Astrocyte (in vitro differentiated cells and primary cell): Measurements from ENCODE around the gene FYCO1. TPM values are rescaled to one million over a fixed set of nuclear protein-coding genes. Genes with fewer than 3 reads are reported as not detected.

Experiments used
- DNase-seq: peaks from one replicate; pipeline ENCODE4 v3.0.0-alpha.2; 2010; ENCODE audit warnings: low read depth
- FAIRE-seq: peaks from 2 replicates; lab custom pipeline; 2011; peaks lifted over from hg19 to GRCh38; lab: Jason Lieb, UNC
- H2AFZ ChIP-seq: 2 replicates; pipeline ENCODE4 v1.6.0; 2012; ENCODE audit warnings: low read depth, low read length, inconsistent platforms
- H3K27ac ChIP-seq: 2 replicates; pipeline ENCODE4 v1.5.1; 2011; ENCODE audit warnings: low read depth, low read length, inconsistent platforms
- H3K27me3 ChIP-seq: 2 replicates; pipeline ENCODE4 v1.6.0; 2011; ENCODE audit warnings: low read length, inconsistent platforms; ENCODE audit not compliant: insufficient read depth
- H3K36me3 ChIP-seq: 2 replicates; pipeline ENCODE4 v1.5.1; 2011; ENCODE audit warnings: low read length, inconsistent platforms; ENCODE audit not compliant: insufficient read depth
- H3K4me1 ChIP-seq: 2 replicates; pipeline ENCODE4 v1.5.1; 2011; ENCODE audit warnings: low read length, inconsistent platforms; ENCODE audit not compliant: insufficient read depth
- H3K4me2 ChIP-seq: 2 replicates; pipeline ENCODE4 v1.6.0; 2012; ENCODE audit warnings: low read length, inconsistent platforms
- H3K4me3 ChIP-seq: 2 replicates; pipeline ENCODE4 v1.5.1; 2011; ENCODE audit warnings: low read depth, mild to moderate bottlenecking, low read length, inconsistent platforms; ENCODE audit not compliant: insufficient read depth
- H3K79me2 ChIP-seq: 2 replicates; pipeline ENCODE4 v1.6.0; 2012; ENCODE audit warnings: mild to moderate bottlenecking, low read length, inconsistent platforms; ENCODE audit not compliant: insufficient read depth
- H3K9ac ChIP-seq: 2 replicates; pipeline ENCODE4 v1.6.0; 2012; ENCODE audit warnings: mild to moderate bottlenecking, low read length, inconsistent platforms
- H3K9me3 ChIP-seq: 2 replicates; pipeline ENCODE4 v1.5.1; 2012; ENCODE audit warnings: low read depth, mild to moderate bottlenecking, low read length, inconsistent platforms; ENCODE audit not compliant: insufficient read depth
- H4K20me1 ChIP-seq: 2 replicates; pipeline ENCODE4 v1.6.0; 2012; ENCODE audit warnings: low read length, inconsistent platforms; ENCODE audit not compliant: insufficient read depth
- H3K27ac Mint-ChIP-seq: one replicate; pipeline ENCODE4 v1.8.0; 2021; ENCODE audit warnings: mild to moderate bottlenecking, mixed read lengths; ENCODE audit not compliant: unreplicated experiment
- H3K27me3 Mint-ChIP-seq: one replicate; pipeline ENCODE4 v1.8.0; 2021; ENCODE audit warnings: low read depth, mixed read lengths; ENCODE audit not compliant: unreplicated experiment
- H3K36me3 Mint-ChIP-seq: one replicate; pipeline ENCODE4 v1.8.0; 2021; ENCODE audit warnings: low read depth, mixed read lengths; ENCODE audit not compliant: unreplicated experiment
- H3K4me1 Mint-ChIP-seq: one replicate; pipeline ENCODE4 v1.8.0; 2021; ENCODE audit warnings: low read depth, mixed read lengths; ENCODE audit not compliant: unreplicated experiment
- H3K4me3 Mint-ChIP-seq: one replicate; pipeline ENCODE4 v1.8.0; 2021; ENCODE audit warnings: mild to moderate bottlenecking, moderate library complexity, mixed read lengths; ENCODE audit not compliant: unreplicated experiment
- H3K9me3 Mint-ChIP-seq: one replicate; pipeline ENCODE4 v1.8.0; 2021; ENCODE audit warnings: mild to moderate bottlenecking, mixed read lengths; ENCODE audit not compliant: unreplicated experiment
- EZH2 ChIP-seq: IDR thresholded peaks from 2 replicates; pipeline ENCODE4 v1.6.1; 2012; ENCODE audit warnings: mild to moderate bottlenecking, low read length, inconsistent platforms; ENCODE audit not compliant: insufficient read depth
- total RNA-seq: library from RNA; stranded (reverse); gene quantifications from 2 replicates; pipeline ENCODE4 v1.2.1, GENCODE V29; 2021
- TF ChIP-seq, protein P1 (sequence below): IDR thresholded peaks from 2 replicates; pipeline ENCODE4 v1.5.1; 2011; ENCODE audit warnings: low read depth, mild to moderate bottlenecking, inconsistent platforms, low read length, moderate library complexity; ENCODE audit not compliant: insufficient read depth

The FYCO1 gene
- total RNA-seq, 1 donor from 2014 or later = 19.7 TPM

DNA sequence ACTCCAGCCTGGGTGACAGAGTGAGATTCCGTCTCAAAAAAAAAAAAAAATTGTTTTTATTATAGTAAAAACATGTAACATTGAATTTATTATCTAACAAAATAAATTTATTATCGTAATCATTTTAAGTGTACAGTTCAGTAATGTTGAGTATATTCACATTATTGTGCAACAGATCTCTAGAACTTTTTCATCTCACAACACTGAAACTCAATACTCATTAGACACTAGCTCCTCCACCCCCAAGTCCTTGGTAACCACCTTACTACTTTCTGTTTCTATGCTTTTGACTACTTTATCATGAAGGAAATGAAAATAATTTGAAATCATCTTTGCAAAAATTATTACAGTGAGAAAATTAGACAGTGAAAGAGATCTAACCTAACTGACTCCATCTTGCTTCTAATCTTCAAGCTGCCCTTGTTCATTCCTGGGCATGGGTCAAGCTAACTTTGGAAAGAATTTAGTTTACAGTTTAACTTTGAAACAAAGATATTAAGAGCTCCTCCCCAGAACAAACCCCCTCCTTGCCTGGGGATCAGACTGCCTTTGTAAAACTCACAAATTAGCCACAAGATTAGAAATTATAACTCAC lies 15.0 kb upstream of the FYCO1 start:
- Mint-ChIP-seq H3K4me3 (no peak overlapping the region), H3K4me1 (peaks cover 8% of the 10 kb centered on the region), H3K27me3 (peaks cover 11% of the 10 kb centered on the region), H3K9me3 (peaks cover 2% of the 10 kb centered on the region), H3K36me3 (peaks cover 3% of the 10 kb centered on the region), H3K27ac (no peak overlapping the region)
- no peaks in the 10 kb centered on the region for H3K36me3 ChIP-seq
- no peak for FAIRE-seq
- H4K20me1 ChIP-seq = no peaks in the 10 kb centered on the region
- no peak overlapping the region for H3K9ac ChIP-seq
- DNase-seq = no peak
- H2AFZ ChIP-seq = no peak overlapping the region
- no peak overlapping the region for H3K4me2 ChIP-seq
- no peak overlapping the region for H3K27ac ChIP-seq
- peaks cover 9% of the 10 kb centered on the region for H3K27me3 ChIP-seq
- H3K9me3 ChIP-seq = no peaks in the 10 kb centered on the region
- no peaks in the 10 kb centered on the region for H3K79me2 ChIP-seq
- no peak overlapping the region for H3K4me3 ChIP-seq
- no peaks in the 10 kb centered on the region for H3K4me1 ChIP-seq
- TF ChIP-seq EZH2 = no peak

DNA sequence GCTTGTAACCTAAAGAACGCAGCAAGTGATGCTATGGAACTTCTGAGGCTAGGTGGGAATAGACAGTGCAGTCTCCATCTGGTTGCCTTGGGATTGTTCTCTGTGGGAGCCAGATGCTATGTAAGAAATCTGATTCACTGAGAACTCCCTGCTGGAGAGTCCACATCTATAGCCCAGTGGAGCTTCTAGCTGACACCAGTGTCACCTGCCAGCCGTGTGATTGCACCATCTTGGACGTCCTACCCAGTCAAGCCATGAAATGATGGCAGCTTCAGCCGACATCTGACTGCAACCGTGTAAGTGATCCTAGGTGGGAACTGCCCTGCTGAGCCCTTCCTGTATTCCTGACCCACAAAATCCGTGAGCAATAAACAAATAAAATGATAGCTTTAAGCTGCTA lies 12.4 kb upstream of the FYCO1 start:
- Histone ChIP-seq H3K4me1 (no peaks in the 10 kb centered on the region), H3K27me3 (peaks cover 7% of the 10 kb centered on the region), H3K9ac (no peak overlapping the region), H3K79me2 (no peaks in the 10 kb centered on the region), H2AFZ (no peak overlapping the region), H3K36me3 (no peaks in the 10 kb centered on the region), H3K4me2 (no peak overlapping the region), H3K27ac (no peak overlapping the region), H4K20me1 (no peaks in the 10 kb centered on the region), H3K9me3 (no peaks in the 10 kb centered on the region), H3K4me3 (no peak overlapping the region)
- H3K4me1 Mint-ChIP-seq = peaks cover 8% of the 10 kb centered on the region
- H3K27me3 Mint-ChIP-seq = peaks cover 8% of the 10 kb centered on the region
- TF ChIP-seq, protein P1, sequence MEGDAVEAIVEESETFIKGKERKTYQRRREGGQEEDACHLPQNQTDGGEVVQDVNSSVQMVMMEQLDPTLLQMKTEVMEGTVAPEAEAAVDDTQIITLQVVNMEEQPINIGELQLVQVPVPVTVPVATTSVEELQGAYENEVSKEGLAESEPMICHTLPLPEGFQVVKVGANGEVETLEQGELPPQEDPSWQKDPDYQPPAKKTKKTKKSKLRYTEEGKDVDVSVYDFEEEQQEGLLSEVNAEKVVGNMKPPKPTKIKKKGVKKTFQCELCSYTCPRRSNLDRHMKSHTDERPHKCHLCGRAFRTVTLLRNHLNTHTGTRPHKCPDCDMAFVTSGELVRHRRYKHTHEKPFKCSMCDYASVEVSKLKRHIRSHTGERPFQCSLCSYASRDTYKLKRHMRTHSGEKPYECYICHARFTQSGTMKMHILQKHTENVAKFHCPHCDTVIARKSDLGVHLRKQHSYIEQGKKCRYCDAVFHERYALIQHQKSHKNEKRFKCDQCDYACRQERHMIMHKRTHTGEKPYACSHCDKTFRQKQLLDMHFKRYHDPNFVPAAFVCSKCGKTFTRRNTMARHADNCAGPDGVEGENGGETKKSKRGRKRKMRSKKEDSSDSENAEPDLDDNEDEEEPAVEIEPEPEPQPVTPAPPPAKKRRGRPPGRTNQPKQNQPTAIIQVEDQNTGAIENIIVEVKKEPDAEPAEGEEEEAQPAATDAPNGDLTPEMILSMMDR = no peak
- TF ChIP-seq EZH2 = no peak
- FAIRE-seq = no peak
- no peak for DNase-seq
- no peak overlapping the region for H3K4me3 Mint-ChIP-seq
- peaks cover 3% of the 10 kb centered on the region for H3K36me3 Mint-ChIP-seq
- H3K27ac Mint-ChIP-seq = no peak overlapping the region
- peaks cover 2% of the 10 kb centered on the region for H3K9me3 Mint-ChIP-seq

DNA sequence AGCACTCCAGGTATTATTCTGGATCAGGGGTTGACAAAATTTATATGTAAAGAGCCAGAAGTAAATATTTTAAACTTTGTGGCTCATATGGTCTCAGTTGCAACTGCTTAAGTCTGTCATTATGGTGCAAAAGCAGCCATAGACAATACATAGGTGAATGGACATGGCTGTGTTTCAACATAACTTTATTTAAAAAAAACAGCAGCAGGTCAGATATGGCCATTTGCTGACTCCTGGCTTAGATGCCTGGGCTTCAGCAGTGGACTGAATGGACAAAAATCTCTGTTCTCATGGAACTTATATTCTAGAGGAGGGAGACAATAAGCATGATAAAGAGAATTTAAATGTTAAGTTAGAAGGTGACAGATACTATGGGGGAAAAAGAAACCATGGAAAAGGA lies 11.7 kb upstream of the FYCO1 start:
- Histone ChIP-seq H3K4me1 (no peaks in the 10 kb centered on the region), H3K36me3 (no peaks in the 10 kb centered on the region), H3K27ac (no peak overlapping the region), H4K20me1 (no peaks in the 10 kb centered on the region), H3K79me2 (no peaks in the 10 kb centered on the region), H3K9ac (no peak overlapping the region), H2AFZ (no peak overlapping the region), H3K27me3 (peaks cover 7% of the 10 kb centered on the region), H3K4me2 (no peak overlapping the region), H3K9me3 (no peaks in the 10 kb centered on the region), H3K4me3 (no peak overlapping the region)
- TF ChIP-seq EZH2 = no peak
- TF ChIP-seq, protein P1 = no peak
- DNase-seq (no peak), FAIRE-seq (no peak)
- Mint-ChIP-seq H3K4me3 (no peak overlapping the region), H3K27ac (no peak overlapping the region), H3K27me3 (peaks cover 8% of the 10 kb centered on the region), H3K4me1 (peaks cover 8% of the 10 kb centered on the region), H3K9me3 (peaks cover 2% of the 10 kb centered on the region), H3K36me3 (no peaks in the 10 kb centered on the region)
